ENCODE data around the gene HP1BP3.
"Not testable (repeated sequence)": the region's sequence is repeated elsewhere in the genome, so short reads cannot be mapped to it uniquely, and the experiment has no call there.

Gene HP1BP3

GRCh38 chr1:20787029-20787839 is at the start of gene HP1BP3:
TSS of gene HP1BP3 (minus strand) at chr1:20787307. CDS start at chr1:20780440, 6,867 bp downstream.
- DNase-seq (ENCODE audit: low read depth) = no peak

GRCh38 chr1:20836230-20836629 is 49.1 kb upstream of the HP1BP3 start:
- no peak for DNase-seq (ENCODE audit: low read depth)

GRCh38 chr1:20834780-20835179 is 47.7 kb upstream of the HP1BP3 start:
- no peak for DNase-seq (ENCODE audit: low read depth)

- DNase-seq (ENCODE audit: low read depth) = no peak
Measured at GRCh38 chr1:20834192-20834591, 47.1 kb upstream of the HP1BP3 start.

- no peak for DNase-seq (ENCODE audit: low read depth)
Measured at GRCh38 chr1:20830378-20830777, 43.3 kb upstream of the HP1BP3 start.

- no peak for DNase-seq (ENCODE audit: low read depth)
Measured at GRCh38 chr1:20829946-20830345, 42.8 kb upstream of the HP1BP3 start.

- DNase-seq (ENCODE audit: low read depth) = no peak
Measured at GRCh38 chr1:20829531-20829930, 42.4 kb upstream of the HP1BP3 start.

GRCh38 chr1:20823845-20824244 is 36.7 kb upstream of the HP1BP3 start:
- no peak for DNase-seq (ENCODE audit: low read depth)

GRCh38 chr1:20821466-20821865 is 34.4 kb upstream of the HP1BP3 start:
- DNase-seq (ENCODE audit: low read depth) = no peak

GRCh38 chr1:20819818-20820217 is 32.7 kb upstream of the HP1BP3 start:
- no peak for DNase-seq (ENCODE audit: low read depth)

GRCh38 chr1:20814534-20814871 is 27.4 kb upstream of the HP1BP3 start:
- no peak for DNase-seq (ENCODE audit: low read depth)

GRCh38 chr1:20811916-20812315 is 24.8 kb upstream of the HP1BP3 start:
- no peak for DNase-seq (ENCODE audit: low read depth)

- no peak for DNase-seq (ENCODE audit: low read depth)
Measured at GRCh38 chr1:20793236-20793635, 6.1 kb upstream of the HP1BP3 start.

GRCh38 chr1:20792196-20792595 is 5.1 kb upstream of the HP1BP3 start:
- peak; percentile 47 for DNase-seq (ENCODE audit: low read depth)

- DNase-seq (ENCODE audit: low read depth) = no peak
Measured at GRCh38 chr1:20790785-20791184, 3.7 kb upstream of the HP1BP3 start.

- not testable (repeated sequence) for DNase-seq (ENCODE audit: low read depth)
Measured at GRCh38 chr1:20789598-20789997, 2.5 kb upstream of the HP1BP3 start.

GRCh38 chr1:20787840-20788795 is 1.0 kb upstream of the HP1BP3 start:
- peak; percentile 44 for DNase-seq (ENCODE audit: low read depth)

- peak; percentile 51 for DNase-seq (ENCODE audit: low read depth)
Measured at GRCh38 chr1:20786253-20787028, 666 bp downstream of the HP1BP3 start.

- DNase-seq (ENCODE audit: low read depth) = no peak
Measured at GRCh38 chr1:20785907-20786252, 1.2 kb downstream of the HP1BP3 start.

- no peak for DNase-seq (ENCODE audit: low read depth)
Measured at GRCh38 chr1:20775700-20776099, 11.4 kb downstream of the HP1BP3 start.

- no peak for DNase-seq (ENCODE audit: low read depth)
Measured at GRCh38 chr1:20771780-20772179, 15.3 kb downstream of the HP1BP3 start.

- no peak for DNase-seq (ENCODE audit: low read depth)
Measured at GRCh38 chr1:20770314-20771087, 16.6 kb downstream of the HP1BP3 start.

Measured in non-pigmented ciliary epithelial cell (primary cell).